GM12878 (cell line): ENCODE measurements around the gene RPRD2. TPM values are rescaled to one million over a fixed set of nuclear protein-coding genes. Genes with fewer than 3 reads are reported as not detected.

ENCODE experiments used
- ATAC-seq: fragments of 200-7000 bp; cut with Tn5 transposase; 3 replicates; pipeline ENCODE4 v1.9.1; 2020; ENCODE audit warnings: mild to moderate bottlenecking, moderate library complexity
- BruUV-seq: library from RNA; stranded (reverse); fragments of 400-500 nt; replicated peaks from 2 replicates; lab custom pipeline; 2021; lab: Mats Ljungman, UMichigan
- CTCF ChIA-PET: fragments of 300-600 bp; sonication (Branson Sonifier 250); formaldehyde crosslinking; extraction: SDS; loops from one replicate; lab custom pipeline; 2021; ENCODE audit warnings: inconsistent platforms; lab: Yijun Ruan, JAX
- POLR2A ChIA-PET: fragments of 350-600 bp; formaldehyde crosslinking; extraction: SDS; loops from one replicate; lab custom pipeline; 2021; ENCODE audit warnings: inconsistent platforms; lab: Charles Lee
- RAD21 ChIA-PET: fragments of 300-600 bp; sonication (Branson Sonifier 250); formaldehyde crosslinking; loops from one replicate; lab custom pipeline; 2023; ENCODE audit warnings: antibody characterized with exemption; ENCODE audit not compliant: unreplicated experiment; lab: Charles Lee
- SMC1A ChIA-PET: fragments of 300-600 bp; sonication (Branson Sonifier 250); formaldehyde crosslinking; loops from one replicate; lab custom pipeline; 2023; ENCODE audit not compliant: unreplicated experiment, uncharacterized antibody; lab: Charles Lee
- DNase-seq: peaks from one replicate; pipeline ENCODE4 v3.0.0-alpha.2; 2011; ENCODE audit warnings: low read depth, low spot score
- FAIRE-seq: peaks from 3 replicates; lab custom pipeline; 2011; peaks lifted over from hg19 to GRCh38; lab: Jason Lieb, UNC
- H2AFZ ChIP-seq: 2 replicates; pipeline ENCODE4 v1.6.0; 2011; ENCODE audit warnings: low read depth, low read length, control low read depth; ENCODE audit not compliant: control insufficient read depth
- H3K27ac ChIP-seq: 2 replicates; pipeline ENCODE4 v1.5.1; 2011; ENCODE audit warnings: control low read depth; ENCODE audit not compliant: control insufficient read depth, insufficient read depth
- H3K27me3 ChIP-seq, 2 experiments: replicated peaks in 1 of 2; 2 replicates each; pipeline versions ENCODE4 v1.6.0 to v1.6.1; 2011; ENCODE audit warnings: low read length in 1 of 2; ENCODE audit not compliant: control insufficient read depth in 2 of 2, insufficient read depth in 2 of 2
- H3K36me3 ChIP-seq, 2 experiments: 2 replicates each; pipeline ENCODE4 v1.5.1; 2011; ENCODE audit warnings: low read length in 1 of 2; ENCODE audit not compliant: control insufficient read depth in 2 of 2, insufficient read depth in 2 of 2
- H3K4me1 ChIP-seq: 2 replicates; pipeline ENCODE4 v1.6.1; 2011; ENCODE audit warnings: mild to moderate bottlenecking, low read length, moderate library complexity, mixed read lengths; ENCODE audit not compliant: control insufficient read depth, insufficient read depth
- H3K4me2 ChIP-seq: 2 replicates; pipeline ENCODE4 v1.6.0; 2011; ENCODE audit warnings: control low read depth; ENCODE audit not compliant: control insufficient read depth, insufficient read depth
- H3K4me3 ChIP-seq: fragments of 200-600 bp; sonication (generic); 2 replicates; pipeline ENCODE4 v1.5.1; 2016
- H3K79me2 ChIP-seq: 2 replicates; pipeline ENCODE4 v1.6.0; 2011; ENCODE audit warnings: low read length; ENCODE audit not compliant: control insufficient read depth, insufficient read depth
- H3K9ac ChIP-seq: 2 replicates; pipeline ENCODE4 v1.8.0; 2011; ENCODE audit warnings: low read length, control low read depth, mixed read lengths; ENCODE audit not compliant: control insufficient read depth, insufficient read depth
- H3K9me3 ChIP-seq: replicated peaks from 3 replicates; pipeline ENCODE4 v1.5.1; 2011; ENCODE audit warnings: mild to moderate bottlenecking, low read length; ENCODE audit not compliant: control insufficient read depth, insufficient read depth
- H4K20me1 ChIP-seq: 2 replicates; pipeline ENCODE4 v1.6.0; 2011; ENCODE audit not compliant: control insufficient read depth, insufficient read depth
- BMI1 ChIP-seq: fragments of 450-650 bp; IDR thresholded peaks from 2 replicates; pipeline ENCODE4 v1.6.1; 2016; ENCODE audit warnings: mild to moderate bottlenecking, moderate library complexity, borderline replicate concordance
- FOXK2 ChIP-seq: fragments of 450-650 bp; IDR thresholded peaks from 2 replicates; pipeline ENCODE4 v1.6.1; 2017; ENCODE audit warnings: mild to moderate bottlenecking, moderate library complexity
- KLF5 ChIP-seq: fragments of 450-650 bp; IDR thresholded peaks from 2 replicates; pipeline ENCODE4 v1.6.1; 2014; ENCODE audit warnings: mild to moderate bottlenecking; ENCODE audit not compliant: partially characterized antibody
- MEF2B ChIP-seq: fragments of 450-650 bp; IDR thresholded peaks from 2 replicates; pipeline ENCODE4 v1.6.1; 2018; ENCODE audit warnings: mild to moderate bottlenecking, moderate library complexity; ENCODE audit not compliant: partially characterized antibody, poor library complexity, severe bottlenecking
- MTA2 ChIP-seq: fragments of 450-650 bp; IDR thresholded peaks from 2 replicates; pipeline ENCODE4 v1.6.1; 2016; ENCODE audit warnings: low read depth, mild to moderate bottlenecking, moderate library complexity
- MTA3 ChIP-seq: IDR thresholded peaks from 2 replicates; pipeline ENCODE4 v1.6.1; 2012; ENCODE audit warnings: low read length, inconsistent platforms, borderline replicate concordance
- NBN ChIP-seq: fragments of 450-650 bp; IDR thresholded peaks from 2 replicates; pipeline ENCODE4 v1.6.1; 2016
- NR2C2 ChIP-seq: IDR thresholded peaks from 2 replicates; pipeline ENCODE4 v1.6.1; 2011; ENCODE audit warnings: borderline replicate concordance, low read depth; ENCODE audit not compliant: control insufficient read depth, insufficient read length
- TCF7 ChIP-seq: IDR thresholded peaks from 2 replicates; pipeline ENCODE4 v1.6.1; 2014; ENCODE audit warnings: antibody characterized with exemption, borderline replicate concordance
- WGBS: methylation state at CpG from one replicate; pipeline ENCODE4 v1.1.6; 2016; ENCODE audit warnings: low lambda C conversion rate; ENCODE audit not compliant: insufficient replicate concordance, insufficient coverage; ENCODE audit errors: missing lambda C conversion rate; 5-methylcytosine and 5-hydroxymethylcytosine counted together
- in situ Hi-C: fragments of 300-500 bp; cut with MboI; formaldehyde crosslinking; loops from 9 replicates; pipeline ENCODE4 v1.14.3; 2018; ENCODE audit warnings: mixed read lengths
- intact Hi-C: fragments of 100-400 bp; cut with micrococcal nuclease; formaldehyde crosslinking; loops from one replicate; pipeline ENCODE4 v1.14.2; 2022; ENCODE audit not compliant: unreplicated experiment
- polyA plus RNA-seq, 11 experiments: library from polyadenylated mRNA; depleted of rRNA in 4 of 11; unstranded in 6 of 11; stranded (reverse) in 5 of 11; fragments of >200 nt; fragmentation: Nextera tagmentation in 4 of 11; fragmentation: Illumina TruSeq in 1 of 11; extraction: Ambion mirVana in 4 of 11; extraction: Trizol in 1 of 11; gene quantifications; 1 replicate in 1 of 11; 2 replicates in 10 of 11; pipeline versions ENCODE4 v1.2.1 to v1.2.3, GENCODE V29; 2011 to 2016; ENCODE audit warnings: inconsistent platforms in 2 of 11, missing spikeins in 2 of 11, low read depth in 1 of 11
- total RNA-seq, 4 experiments: library from RNA; depleted of rRNA in 3 of 4; stranded (reverse); fragments of >200 nt in 3 of 4; fragmentation: Illumina TruSeq in 1 of 4; extraction: Trizol in 1 of 4; gene quantifications; 2 replicates each; pipeline versions ENCODE4 v1.2.1 to v1.2.3, GENCODE V29; 2013 to 2021
- TF ChIP-seq, protein P1 (sequence below): IDR thresholded peaks from 2 replicates; pipeline ENCODE4 v1.6.1; 2011; ENCODE audit warnings: mild to moderate bottlenecking, low read depth, low read length, moderate library complexity; ENCODE audit not compliant: insufficient replicate concordance
- TF ChIP-seq, protein P2 (sequence below): IDR thresholded peaks from 2 replicates; pipeline ENCODE4 v1.6.1; 2012; ENCODE audit warnings: low read depth, low read length, improper control_type of control experiment
- TF ChIP-seq, protein P3 (sequence below): IDR thresholded peaks from 2 replicates; pipeline ENCODE4 v1.6.1; 2011; ENCODE audit warnings: low read depth, mild to moderate bottlenecking, low read length, moderate library complexity, borderline replicate concordance; ENCODE audit errors: extremely low read depth
- TF ChIP-seq, protein P4 (sequence below): IDR thresholded peaks from 2 replicates; pipeline ENCODE4 v1.6.1; 2012; ENCODE audit warnings: mild to moderate bottlenecking, low read depth, low read length

RPRD2 gene
- total and polyA plus RNA-seq, 10 of the 15 experiments (the other 5 are each of a cell fraction or from before 2014, with no cell fraction given) = 1.9 to 24.8 (median 13.3) TPM

DNA sequence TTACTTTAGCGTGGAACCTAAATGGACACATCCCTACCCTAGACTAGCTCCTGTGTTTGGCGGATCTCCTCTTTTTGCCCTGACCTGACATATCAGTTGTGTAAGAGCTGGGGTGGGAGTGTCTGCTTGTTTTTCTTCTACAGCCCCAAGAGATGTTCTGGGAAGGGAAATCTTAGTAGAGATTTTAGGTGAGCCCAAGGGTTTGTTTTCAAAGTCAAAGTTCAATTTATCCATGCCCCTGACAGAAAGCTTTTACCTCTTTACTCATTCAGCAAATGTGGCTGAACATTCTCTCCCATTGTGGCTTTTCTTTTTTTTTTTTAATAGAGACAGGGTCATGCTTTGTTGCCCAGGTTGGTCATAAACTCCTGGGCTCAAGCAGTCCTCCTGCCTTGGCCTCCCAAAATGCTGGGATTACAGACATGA, 116.0 kb downstream of the RPRD2 start:
- TF ChIP-seq MTA3 (no peak), KLF5 (no peak), TCF7 (no peak), MTA2 (no peak), NBN (no peak), FOXK2 (no peak), NR2C2 (no peak), BMI1 (no peak), MEF2B (no peak)
- TF ChIP-seq, protein P1, sequence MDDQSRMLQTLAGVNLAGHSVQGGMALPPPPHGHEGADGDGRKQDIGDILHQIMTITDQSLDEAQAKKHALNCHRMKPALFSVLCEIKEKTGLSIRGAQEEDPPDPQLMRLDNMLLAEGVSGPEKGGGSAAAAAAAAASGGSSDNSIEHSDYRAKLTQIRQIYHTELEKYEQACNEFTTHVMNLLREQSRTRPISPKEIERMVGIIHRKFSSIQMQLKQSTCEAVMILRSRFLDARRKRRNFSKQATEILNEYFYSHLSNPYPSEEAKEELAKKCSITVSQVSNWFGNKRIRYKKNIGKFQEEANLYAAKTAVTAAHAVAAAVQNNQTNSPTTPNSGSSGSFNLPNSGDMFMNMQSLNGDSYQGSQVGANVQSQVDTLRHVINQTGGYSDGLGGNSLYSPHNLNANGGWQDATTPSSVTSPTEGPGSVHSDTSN = no peak
- TF ChIP-seq, protein P2, sequence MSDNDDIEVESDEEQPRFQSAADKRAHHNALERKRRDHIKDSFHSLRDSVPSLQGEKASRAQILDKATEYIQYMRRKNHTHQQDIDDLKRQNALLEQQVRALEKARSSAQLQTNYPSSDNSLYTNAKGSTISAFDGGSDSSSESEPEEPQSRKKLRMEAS = no peak
- TF ChIP-seq, protein P3, sequence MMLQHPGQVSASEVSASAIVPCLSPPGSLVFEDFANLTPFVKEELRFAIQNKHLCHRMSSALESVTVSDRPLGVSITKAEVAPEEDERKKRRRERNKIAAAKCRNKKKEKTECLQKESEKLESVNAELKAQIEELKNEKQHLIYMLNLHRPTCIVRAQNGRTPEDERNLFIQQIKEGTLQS = no peak
- TF ChIP-seq, protein P4, sequence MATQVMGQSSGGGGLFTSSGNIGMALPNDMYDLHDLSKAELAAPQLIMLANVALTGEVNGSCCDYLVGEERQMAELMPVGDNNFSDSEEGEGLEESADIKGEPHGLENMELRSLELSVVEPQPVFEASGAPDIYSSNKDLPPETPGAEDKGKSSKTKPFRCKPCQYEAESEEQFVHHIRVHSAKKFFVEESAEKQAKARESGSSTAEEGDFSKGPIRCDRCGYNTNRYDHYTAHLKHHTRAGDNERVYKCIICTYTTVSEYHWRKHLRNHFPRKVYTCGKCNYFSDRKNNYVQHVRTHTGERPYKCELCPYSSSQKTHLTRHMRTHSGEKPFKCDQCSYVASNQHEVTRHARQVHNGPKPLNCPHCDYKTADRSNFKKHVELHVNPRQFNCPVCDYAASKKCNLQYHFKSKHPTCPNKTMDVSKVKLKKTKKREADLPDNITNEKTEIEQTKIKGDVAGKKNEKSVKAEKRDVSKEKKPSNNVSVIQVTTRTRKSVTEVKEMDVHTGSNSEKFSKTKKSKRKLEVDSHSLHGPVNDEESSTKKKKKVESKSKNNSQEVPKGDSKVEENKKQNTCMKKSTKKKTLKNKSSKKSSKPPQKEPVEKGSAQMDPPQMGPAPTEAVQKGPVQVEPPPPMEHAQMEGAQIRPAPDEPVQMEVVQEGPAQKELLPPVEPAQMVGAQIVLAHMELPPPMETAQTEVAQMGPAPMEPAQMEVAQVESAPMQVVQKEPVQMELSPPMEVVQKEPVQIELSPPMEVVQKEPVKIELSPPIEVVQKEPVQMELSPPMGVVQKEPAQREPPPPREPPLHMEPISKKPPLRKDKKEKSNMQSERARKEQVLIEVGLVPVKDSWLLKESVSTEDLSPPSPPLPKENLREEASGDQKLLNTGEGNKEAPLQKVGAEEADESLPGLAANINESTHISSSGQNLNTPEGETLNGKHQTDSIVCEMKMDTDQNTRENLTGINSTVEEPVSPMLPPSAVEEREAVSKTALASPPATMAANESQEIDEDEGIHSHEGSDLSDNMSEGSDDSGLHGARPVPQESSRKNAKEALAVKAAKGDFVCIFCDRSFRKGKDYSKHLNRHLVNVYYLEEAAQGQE = no peak
- ChIA-PET POLR2A (no interaction called here), SMC1A (no interaction called here), RAD21 (no interaction called here), CTCF (interaction anchor here (1.6 kb wide), 1 partner anchor 16 kb away, joined by 3 read pairs; no protein-coding TSS in a partner anchor)
- H3K79me2 ChIP-seq = no peaks in the 10 kb centered on the region
- H3K9me3 ChIP-seq = no peaks in the 10 kb centered on the region
- FAIRE-seq (no peak), ATAC-seq (no peak), DNase-seq (no peak)
- intact Hi-C loops = loop anchor here (10.0 kb wide), 1 partner anchor 145 kb away; the partner anchor contains the start of gene ENSA
- H3K27ac ChIP-seq = no peak overlapping the region
- H2AFZ ChIP-seq = no peak overlapping the region
- no peaks in the 10 kb centered on the region for H3K36me3 ChIP-seq
- H3K4me1 ChIP-seq = no peaks in the 10 kb centered on the region
- H3K4me3 ChIP-seq = no peak overlapping the region
- 72% methylated on average over 2 of the region's 2 CpGs for WGBS
- no peak overlapping the region for H3K9ac ChIP-seq
- in situ Hi-C loops = no loop called here
- H3K27me3 ChIP-seq = no peaks in the 10 kb centered on the region
- no peaks in the 10 kb centered on the region for H4K20me1 ChIP-seq
- no peak overlapping the region for H3K4me2 ChIP-seq
- no TSS peak for BruUV-seq
